Right renal pelvis (tissue), 4 donors: ENCODE results near the gene CAMK2G. TPM values are rescaled to one million over a fixed set of nuclear protein-coding genes. Genes with fewer than 3 reads are reported as not detected.

Experiments
- DNase-seq, 4 donors: peaks; one replicate each; pipeline ENCODE4 v3.0.0-alpha.2; 2013; ENCODE audit warnings: low read depth in 4 of 4, low spot score in 3 of 4, missing footprints in 1 of 4
- polyA plus RNA-seq, 4 donors: library from polyadenylated mRNA; unstranded; fragments of 120-200 nt; gene quantifications; one replicate each; pipeline ENCODE4 v1.2.1, GENCODE V29; 2013; ENCODE audit not compliant: insufficient read length in 4 of 4

Gene CAMK2G
- polyA plus RNA-seq, 4 donors = 22.0 to 25.5 (median 22.6) TPM

DNA sequence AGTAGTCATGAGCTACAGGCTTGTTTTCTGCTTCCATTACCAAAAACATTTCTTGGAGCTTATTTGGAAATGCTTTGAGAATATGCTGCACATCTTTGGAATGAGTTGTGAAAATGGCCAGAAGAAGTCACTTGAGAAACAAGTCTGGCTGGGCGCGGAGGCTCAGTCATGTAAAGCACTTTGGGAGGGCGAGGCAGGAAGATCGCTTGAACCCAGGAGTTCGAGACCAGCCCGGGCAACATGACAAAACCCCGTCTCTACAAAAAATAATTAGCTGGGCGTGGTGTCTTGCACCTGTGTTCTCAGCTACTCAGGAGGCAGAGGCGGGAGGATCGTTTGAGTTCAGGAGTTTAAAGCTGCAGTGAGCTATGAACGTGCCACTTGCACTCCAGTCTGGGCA, 93.4 kb downstream of the CAMK2G start:
- no peak for DNase-seq

DNA sequence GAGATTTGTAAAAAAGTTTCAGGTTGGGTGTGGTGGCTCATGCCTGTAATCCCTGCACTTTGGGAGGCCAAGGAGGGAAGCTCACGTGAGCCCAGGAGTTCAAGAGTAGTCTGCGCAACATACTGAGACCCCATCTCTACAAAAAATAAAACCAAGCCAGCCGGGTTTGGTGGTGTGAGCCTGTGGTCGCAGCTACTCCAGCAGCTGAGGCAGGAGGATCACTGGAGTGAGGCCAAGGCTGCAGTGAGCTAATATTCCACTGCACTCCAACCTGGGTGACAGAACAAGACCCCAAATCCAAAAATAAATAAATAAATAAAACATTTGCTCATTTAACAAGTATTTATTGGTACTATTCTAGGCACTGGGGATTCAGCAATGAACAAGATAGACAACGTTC, 94.1 kb downstream of the CAMK2G start:
- DNase-seq = no peak

DNA sequence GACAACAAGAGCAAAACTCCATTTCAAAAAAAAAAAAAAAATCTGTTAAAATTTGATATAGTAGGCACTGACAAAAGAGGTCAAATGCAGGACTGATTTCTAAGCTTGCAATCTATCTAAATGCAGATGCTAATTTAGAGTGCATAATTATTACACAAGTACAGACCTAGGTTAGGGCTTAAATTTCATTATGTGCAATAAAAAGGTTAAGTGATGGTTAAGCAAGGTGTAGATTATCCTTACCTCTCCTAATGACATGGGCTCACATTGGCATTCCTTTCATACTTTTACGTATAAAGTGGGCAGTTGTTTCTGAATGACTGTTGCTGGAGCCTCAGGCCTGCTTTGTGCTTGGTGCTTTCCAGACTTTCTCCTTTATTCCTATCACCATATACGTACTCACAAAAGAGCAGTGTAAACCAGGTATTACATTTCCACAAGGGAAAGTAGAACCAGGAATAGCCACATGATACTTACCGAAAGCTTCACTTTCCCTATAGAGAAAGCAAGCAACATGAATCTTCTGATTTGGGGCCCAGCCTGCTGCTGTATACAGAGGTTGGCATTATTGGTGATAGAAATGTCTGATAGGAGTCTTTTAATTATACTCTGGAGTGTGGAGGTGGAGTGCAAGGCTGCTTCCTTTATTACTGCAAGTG, 94.7 kb downstream of the CAMK2G start:
- no peak for DNase-seq

DNA sequence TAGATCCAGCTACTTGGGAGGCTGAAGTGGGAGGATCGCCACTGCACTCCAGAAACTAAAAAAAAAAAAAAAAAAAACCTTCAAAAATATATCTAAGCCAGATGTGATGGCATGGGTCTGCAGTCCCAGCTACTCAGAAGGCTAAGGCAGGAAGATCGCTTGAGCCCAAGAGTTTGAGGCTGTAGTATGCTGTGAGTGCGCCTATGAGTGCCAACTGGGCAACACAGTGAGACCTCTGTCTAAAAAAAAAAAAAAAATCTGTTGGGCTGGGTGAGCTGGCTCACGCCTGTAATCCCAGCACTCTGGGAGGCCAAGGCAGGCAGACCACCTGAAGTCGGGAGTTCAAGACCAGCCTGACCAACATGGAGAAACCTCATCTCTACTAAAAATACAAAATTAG, 95.3 kb downstream of the CAMK2G start:
- no peak for DNase-seq

DNA sequence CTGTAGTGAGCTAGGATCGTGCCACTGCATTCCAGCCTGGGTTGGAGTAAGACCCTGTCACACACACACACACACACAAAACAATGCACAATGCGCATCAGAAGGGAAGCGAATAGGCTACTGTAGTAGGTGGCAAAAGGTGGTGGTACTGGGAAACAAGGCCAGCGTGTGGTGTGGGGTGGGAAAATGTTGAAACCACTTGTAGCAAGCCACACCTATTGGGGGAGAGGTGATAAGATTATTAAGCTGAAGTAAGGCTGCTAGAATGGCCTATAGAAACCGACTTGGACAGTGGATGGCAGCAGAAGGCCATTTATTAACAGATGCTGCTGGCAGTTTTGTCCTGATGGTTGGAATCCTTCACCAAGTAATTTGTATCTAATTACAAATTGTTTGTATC, 99.7 kb downstream of the CAMK2G start:
- no peak for DNase-seq

DNA sequence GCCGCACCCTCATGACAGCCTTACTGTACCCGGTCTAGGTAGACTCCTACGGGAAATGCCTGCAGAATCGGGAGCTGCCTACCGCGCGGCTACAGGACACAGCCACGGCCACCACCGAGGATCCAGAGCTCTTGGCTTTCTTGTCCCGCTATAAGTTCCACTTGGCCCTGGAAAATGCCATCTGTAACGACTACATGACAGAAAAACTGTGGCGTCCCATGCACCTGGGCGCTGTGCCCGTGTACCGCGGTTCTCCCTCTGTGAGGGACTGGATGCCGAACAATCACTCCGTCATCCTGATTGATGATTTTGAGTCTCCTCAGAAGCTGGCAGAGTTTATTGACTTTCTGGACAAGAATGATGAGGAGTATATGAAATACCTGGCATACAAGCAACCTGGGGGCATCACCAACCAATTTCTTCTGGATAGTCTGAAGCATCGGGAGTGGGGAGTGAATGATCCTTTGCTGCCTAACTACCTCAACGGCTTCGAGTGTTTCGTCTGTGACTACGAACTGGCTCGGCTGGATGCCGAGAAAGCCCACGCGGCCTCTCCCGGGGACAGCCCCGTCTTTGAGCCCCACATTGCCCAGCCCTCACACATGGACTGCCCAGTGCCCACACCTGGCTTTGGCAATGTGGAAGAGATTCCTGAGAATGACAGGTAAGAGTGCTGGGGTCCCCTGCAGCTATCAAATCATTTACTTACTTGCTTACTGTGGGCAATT, 101.0 kb downstream of the CAMK2G start:
- DNase-seq = no peak

DNA sequence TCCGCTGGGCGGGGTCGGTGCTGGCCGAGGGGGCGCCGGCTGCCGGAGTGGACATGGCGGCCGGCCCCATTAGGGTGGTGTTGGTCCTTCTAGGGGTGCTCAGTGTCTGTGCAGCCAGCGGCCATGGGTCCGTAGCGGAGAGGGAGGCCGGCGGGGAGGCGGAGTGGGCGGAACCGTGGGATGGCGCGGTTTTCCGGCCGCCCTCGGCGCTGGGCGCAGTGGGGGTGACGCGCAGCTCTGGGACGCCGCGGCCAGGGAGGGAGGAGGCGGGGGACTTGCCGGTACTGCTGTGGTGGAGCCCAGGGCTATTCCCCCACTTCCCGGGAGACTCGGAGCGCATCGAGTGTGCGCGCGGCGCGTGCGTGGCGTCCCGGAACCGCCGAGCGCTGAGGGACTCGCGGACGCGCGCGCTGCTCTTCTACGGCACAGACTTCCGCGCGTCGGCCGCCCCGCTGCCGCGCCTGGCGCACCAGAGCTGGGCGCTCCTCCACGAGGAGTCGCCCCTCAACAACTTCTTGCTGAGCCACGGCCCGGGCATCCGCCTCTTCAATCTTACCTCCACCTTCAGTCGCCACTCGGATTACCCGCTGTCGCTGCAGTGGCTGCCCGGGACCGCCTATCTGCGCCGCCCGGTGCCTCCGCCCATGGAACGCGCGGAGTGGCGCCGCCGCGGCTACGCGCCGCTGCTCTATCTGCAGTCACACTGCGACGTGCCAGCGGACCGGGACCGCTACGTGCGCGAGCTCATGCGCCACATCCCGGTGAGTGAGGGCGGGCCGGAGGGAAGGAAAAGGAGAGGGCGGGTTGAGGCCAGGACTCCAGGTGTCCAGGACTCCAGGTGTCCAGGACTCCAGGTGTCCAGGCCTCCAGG, 101.8 kb downstream of the CAMK2G start:
- peak; percentile 57 to 87 (median 60) for DNase-seq

DNA sequence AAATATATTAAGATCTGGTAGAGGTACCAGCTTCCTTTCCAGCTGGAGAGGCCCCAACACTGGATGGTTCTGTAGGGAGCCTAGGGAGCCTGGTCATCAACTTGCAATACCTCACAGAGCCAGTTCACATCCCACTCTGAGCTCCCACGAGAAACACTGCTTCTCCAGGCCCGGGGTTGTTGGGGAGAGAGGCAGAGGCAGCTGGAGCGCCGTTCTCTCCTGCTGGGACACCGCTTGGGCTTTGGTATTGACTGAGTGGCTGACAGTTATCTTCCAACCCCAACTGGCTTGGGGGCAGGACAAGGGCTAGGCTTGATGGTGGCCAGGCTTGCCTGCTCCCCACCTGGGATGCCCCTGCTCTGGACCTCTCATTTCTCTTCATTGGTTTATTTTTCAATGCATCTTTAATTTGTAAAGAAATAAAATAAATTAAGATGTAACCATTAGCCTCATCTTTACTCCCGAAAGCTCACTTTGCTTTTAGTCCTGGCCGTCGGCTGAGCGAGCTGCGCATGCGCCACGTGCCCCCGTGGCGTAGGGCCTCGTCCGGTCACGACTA, 102.6 kb downstream of the CAMK2G start:
- peak in 3 of 4 donors; percentile 69 to 77 (median 73) for DNase-seq

DNA sequence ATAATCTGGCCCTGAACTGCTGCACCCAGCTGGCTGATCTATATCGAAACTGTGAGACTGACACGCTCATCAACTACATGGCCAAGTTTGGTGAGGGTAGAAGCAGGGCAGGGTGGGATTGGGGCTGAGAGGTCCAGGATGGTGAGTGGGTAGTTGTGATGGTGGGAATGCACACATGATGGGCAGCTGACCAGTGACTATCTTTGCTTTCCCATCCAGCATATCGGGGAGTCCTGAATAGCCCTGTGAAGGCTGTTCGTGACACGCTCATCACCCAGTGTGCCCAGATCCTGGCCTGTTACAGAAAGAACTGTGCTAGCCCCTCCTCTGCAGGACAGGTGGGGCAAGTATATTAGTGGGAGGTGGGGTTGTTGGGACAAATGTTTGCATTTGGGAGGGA, 105.0 kb downstream of the CAMK2G start:
- DNase-seq = no peak

DNA sequence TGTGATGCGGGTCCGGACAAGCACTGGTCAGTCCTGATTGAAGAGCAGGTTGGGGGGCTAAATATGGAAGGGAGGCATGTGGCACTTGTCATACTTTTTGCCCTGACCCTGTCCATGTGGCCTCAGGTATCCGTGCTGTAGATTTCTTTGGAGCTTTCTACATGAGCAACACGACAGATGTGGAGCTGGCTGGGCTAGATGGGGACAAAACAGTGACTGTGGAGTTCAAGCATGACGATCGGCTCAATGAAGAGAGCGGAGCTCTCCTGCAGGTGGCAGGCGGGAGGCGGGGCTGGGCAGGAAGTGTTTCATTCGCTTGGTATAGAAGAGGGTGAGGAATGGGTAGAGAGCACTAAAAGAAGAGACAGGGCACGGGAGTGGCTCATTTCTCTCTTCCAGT, 105.5 kb downstream of the CAMK2G start:
- DNase-seq = no peak

DNA sequence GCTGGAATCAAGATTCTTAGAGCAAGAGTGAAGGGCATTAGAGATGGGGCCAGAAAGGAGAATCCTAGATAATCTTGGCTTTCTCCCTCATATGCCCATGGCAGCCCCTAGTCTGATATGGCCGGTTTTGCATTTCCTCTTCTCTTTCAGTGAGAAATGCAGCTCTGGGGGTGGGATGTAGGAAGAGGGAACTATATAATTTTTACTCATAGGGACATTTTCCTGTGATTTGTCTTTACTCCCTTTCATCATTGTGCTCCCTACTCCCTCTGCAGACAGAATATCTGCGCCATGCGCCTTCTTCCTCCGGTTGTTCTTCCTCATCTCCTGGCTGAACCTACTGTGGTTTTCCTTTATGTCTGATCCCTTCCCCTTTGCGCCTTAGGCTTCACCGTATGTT, 109.3 kb downstream of the CAMK2G start:
- no peak for DNase-seq

DNA sequence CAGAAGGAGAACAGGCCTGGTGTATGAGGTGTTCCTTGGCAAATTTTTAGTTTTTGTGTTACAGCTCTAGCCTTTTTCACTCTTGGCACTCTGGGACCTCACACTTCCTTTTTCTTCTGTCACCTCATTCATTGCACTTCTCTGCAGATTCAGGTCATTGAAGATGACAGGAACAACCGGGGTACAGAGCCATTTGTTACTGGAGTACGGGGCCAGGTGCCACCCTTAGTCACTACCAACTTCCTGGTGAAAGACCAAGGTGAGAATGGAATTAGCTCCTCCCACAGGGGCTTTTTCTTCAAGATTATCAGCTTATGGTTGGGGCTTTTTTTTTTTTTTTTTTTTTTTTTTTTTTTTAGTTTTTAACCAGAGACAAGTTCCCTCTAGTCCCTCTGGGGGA, 111.0 kb downstream of the CAMK2G start:
- no peak for DNase-seq

DNA sequence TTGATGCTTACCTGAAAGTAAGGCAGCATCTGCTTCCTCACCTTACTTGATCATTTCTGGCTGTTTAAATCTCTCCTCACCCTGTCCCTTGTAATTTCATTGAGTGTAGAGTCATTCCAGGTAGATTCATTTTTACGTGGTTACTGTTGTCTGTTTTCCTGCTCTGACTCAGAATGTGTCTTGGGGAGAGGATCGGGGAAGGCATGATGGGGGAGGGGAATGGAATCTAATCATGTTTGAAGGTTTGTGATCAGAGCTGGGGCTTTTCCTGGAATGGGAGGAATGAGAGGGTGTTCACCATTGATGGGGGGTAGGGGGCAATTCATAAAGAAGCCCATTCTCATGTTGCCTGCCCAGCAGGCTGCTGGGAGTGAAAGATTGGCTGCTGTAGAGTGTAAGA, 111.4 kb downstream of the CAMK2G start:
- DNase-seq = no peak

Other genes with a start within 250 kb of the CAMK2G start
- gene MYOZ1, start 233.1 kb downstream of the CAMK2G start, polyA plus RNA-seq = 1 to 10 TPM; 4.9 to 7.1 (median 5.9) TPM
- under 1 TPM; 0.21 to 0.28 (median 0.25) TPM for gene SYNPO2L, start 218.5 kb downstream of the CAMK2G start, polyA plus RNA-seq
- 10 to 100 TPM in 1 of 4 donors, 1 to 10 TPM in 3; 8.6 to 14.2 (median 9.2) TPM for gene AGAP5, start 176.4 kb downstream of the CAMK2G start, polyA plus RNA-seq
- gene SEC24C, start 130.2 kb downstream of the CAMK2G start, polyA plus RNA-seq = 10 to 100 TPM; 68.4 to 73.1 (median 71.1) TPM
- 10 to 100 TPM; 52.7 to 60.1 (median 55.7) TPM for gene CHCHD1, start 92.5 kb downstream of the CAMK2G start, polyA plus RNA-seq
- 100 to 1,000 TPM in 3 of 4 donors, 10 to 100 TPM in 1; 95.0 to 117 (median 102) TPM for gene ZSWIM8, start 88.9 kb downstream of the CAMK2G start, polyA plus RNA-seq
- 10 to 100 TPM; 26.7 to 32.8 (median 29.3) TPM for gene NDST2, start 63.0 kb downstream of the CAMK2G start, polyA plus RNA-seq
- 10 to 100 TPM; 11.9 to 35.9 (median 20.3) TPM for gene PLAU, start 36.6 kb upstream of the CAMK2G start, polyA plus RNA-seq
- 100 to 1,000 TPM; 118 to 141 (median 130) TPM for gene VCL, start 123.6 kb upstream of the CAMK2G start, polyA plus RNA-seq